ENCODE measurements around the gene EDAR.
A peak's percentile ranks its signal among the peaks of the same experiment; 100 is the strongest.

The EDAR gene

DNA sequence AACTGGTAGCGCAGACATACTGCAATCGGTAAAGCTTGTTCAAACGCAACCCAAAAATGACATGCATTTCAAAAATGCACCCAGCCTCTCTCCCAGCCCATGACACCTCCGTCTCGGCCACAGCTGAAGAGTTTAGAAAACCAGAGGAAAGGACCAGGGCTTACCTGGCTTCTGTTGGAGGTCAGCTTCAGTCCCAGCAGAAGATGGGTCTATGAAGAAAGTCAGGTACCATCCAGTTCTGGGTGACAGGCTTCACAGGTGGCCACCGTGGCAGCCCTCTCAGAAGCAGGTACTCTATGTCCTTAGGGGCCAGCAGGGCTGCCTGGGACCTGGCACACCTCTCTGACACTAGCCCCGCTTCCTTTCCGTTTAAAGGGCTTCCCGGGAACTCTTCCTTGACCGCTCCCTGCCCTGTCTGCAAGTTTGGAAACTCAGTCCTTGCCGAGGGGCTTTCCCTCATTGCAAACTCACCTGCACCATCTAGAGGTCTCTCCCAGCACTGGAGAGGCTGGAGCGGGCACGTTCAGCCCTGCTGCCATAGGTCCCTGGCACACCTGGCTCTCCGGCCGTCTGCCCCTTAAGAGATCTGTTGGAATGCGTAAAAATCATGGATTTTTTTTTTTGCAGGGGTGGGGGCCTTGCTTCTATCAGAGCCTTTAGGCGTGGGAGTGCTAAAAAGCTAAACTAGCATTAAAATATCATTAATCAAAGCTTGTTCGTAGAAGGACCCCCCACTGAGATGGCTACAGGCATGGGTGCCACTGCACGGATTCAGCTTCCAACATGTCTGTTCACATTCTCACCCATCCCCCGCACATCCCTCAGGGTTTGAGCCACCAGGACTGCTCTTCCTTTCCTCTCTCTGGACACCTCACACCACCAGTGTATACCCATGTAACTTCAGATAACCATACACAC lies at the start of gene EDAR:
Gene EDAR, minus strand, starts transcription at position 425 of the 918 bp plus-strand sequence. CDS start 58,206 bp downstream, outside the sequence.
- no peak for DNase-seq

DNA sequence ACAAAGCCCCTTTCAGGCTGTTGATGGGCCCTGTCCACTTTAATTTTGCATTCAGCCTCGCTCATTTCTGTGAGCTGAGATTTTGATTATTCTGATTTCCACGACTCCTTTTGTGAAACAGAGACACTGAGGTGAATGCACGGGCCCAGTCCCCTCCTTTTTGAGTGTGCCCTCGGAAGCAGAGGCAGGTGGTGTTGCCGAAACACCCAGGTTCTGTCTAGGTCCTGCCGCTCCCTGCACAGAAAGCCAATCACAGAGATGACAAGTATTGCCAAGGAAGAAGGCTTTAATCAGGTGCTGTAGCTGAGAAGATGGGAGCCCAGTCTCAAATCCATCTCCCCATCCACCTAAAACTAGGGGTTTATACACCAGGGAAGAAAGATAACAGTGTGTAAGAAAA lies 44.2 kb upstream of the EDAR start:
- DNase-seq, result no peak

DNA sequence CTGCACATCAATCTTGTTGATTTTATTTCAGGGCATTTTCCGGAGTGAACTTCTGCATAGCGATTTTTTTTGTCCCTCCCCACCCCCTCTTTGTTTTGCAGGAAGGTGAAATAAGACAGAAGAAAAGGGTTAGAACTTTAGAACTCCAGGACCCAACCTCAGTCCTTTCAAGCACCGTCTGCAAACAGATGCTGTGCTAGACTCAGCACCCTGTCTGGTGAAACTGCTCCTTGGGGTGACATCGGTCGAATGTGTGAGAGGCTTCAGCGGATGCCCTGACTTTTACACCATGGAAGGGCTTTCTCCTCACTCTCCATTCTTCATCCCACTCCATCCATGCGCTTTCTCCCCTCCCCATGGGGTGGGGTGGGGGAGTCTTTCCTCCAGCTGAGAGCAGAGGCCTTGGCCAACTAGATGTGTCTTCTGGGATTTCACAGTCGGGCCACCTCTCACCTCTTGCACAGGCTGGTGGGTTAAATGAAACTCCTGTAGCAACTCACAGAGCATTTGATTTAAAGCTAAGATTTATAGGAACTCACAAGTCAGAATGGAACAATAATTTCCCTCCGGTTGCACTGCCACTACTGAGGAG lies 43.3 kb upstream of the EDAR start:
- no peak for DNase-seq

DNA sequence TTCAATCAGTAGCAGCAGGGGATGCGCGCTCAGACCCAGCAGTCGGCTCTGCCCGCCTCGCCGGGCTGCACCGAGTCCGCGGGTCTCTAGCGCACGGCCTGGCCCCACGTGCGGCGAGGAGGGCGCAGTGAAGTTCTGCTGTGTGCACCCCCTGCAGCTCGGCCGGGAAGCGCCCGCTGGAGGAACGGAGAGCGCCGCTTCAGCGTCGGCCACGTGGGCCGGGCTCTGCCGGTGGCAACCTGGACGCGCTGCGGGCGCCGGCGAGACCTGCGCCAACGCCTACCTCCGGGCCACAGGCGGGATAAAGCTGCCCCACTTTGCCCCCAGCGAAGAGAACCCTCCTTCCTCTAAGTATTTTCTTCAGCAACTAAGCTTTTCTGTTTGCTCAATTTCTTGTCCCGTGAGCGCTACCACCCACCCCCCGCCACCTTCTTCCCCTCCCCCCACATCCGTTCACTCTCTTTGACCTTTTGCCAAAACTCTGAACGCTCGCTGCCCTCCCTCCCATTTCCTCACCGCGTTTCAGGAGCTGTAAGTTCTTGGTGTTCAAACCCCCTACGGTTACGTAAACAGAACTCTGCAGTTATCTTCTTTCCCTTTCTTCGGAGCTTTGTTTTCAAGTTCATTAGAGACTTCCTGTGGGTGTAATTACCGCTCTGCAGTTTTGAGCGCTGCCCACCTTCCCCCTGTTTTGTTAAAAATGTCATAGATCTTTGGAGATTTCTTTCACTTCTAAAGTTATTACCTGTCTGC lies 42.6 kb upstream of the EDAR start:
- peak; percentile 37 for DNase-seq

DNA sequence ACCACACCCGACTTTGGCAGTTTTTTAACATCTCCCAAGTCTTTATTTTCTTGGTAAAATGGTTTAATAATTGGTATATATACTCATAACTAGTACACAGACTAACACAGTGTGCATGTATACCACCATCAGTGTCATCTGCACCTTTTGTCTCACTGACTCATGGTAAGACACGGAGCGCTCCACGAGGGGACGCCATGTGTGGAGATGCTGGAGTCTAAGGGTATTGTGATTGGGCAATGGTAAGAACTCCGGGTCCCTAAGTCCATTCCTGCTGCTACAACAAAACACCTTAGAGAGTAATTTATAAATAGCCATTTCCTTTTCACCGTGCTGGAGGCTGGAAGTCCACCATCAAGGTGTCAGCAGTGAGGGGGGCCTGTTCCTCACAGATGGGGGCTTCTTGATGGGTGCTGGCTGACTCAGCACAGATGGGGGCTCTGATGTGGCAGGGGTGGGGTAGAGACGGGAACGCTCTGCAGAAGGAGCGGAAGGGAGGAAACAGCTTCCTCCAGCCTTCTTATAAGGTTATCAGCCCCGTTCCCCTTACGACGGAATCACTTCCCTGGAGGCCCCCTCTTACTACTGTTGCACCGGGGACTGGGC lies 42.0 kb upstream of the EDAR start:
- DNase-seq, result no peak

DNA sequence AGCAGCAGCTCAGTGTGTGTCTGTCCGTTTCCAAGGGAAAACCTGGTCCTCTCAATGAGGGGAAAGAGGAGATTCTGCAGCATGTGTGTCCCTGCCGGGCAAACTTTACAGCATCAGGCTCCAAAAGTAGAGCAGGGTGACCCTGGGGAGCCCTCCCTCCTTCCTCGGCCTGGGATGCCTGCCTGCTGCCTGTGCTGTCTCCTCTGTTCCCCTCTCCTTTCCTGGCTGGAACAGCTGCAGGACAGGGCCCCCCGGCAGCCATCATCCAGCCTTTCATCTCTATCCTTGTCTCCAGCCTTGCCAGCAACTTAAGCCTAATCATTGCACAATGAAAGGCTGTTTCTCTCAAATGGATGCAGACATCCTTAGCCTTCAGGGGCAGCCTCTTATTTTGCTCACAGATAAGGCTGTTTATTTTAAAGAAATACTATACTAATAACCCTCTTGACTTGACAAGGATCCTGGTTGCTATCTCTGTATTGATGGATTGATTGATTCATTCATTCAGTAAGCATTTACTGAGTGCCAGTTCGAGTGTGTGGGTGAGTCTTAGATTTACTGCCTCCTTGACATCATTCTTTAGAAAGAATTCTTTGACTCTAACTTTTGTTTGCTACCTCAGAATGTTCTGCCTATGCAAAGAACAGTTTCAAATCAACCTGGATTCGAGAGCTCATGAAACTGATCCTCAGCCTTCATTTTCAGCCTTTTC lies 40.6 kb upstream of the EDAR start:
- no peak for DNase-seq

DNA sequence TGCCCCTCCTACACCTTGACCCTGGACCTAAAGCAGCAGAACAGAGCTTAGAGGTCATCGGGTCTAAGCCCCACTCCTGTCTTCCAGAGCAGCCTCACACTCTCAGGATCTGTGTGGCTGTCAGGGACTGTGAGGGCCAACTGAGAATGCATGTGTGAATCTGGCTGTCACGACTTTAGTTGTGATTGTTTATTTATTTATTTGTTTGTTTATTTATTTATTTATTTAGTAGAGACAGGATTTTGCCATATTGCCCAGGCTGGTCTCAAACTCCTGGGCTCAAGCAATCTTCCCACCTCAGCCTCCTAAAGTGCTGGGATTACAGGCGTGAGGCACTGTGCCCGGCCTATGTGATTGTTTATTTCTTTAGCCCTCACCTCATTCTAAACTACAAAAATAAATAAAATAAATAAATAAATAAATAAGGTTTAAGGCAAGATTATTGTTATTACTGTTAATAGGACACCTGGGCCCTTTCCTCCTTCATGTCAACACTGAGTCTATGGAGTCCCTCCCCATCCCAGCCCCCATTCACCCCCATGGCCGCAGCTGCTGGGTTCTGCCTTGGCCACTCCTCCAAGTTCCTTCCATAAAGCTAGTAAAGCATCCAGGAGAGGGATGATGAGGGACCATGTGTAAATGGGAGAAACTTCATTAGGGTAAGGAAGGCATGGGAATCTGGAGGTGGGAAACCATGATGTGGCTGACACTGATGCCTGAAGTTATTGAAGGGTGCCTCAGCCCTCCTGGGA lies 39.9 kb upstream of the EDAR start:
- DNase-seq, result no peak

DNA sequence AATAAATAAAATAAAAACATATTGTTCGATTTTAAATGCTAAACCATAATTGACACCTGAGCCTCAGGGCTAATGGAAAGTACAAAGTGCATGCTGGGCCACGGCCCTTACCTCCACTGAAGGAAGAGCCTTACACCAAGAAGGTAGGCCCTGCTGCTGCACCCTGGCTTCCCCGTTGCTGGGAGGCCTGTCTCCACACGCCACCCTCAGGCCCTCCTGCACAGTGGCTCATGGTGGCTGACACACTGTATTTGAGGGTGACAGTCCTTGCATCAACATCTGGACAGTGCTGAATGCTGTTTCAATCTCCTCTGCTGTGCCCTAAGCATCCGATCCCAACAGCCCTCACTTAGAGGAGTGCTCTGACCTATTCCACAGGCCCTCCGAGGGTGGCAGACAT lies 39.3 kb upstream of the EDAR start:
- DNase-seq, result no peak

DNA sequence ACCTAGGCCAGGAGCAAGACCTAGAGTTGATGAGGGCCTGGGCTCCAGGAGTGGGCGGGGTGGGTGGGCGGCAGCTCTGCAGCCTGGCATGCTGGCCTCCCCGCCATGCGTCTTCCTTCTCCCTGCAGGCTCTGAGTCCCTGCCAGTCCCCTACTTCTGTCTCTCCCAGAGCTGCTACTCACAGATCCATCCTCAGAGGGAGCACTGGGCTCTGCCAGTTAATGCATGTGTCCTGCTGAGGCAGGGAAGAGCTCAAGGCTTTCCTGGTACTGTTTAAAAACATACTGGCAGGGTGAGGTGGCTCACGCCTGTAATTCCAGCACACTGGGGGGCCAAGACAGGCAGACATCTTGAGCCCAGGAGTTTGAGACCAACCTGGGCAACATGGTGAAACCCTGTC lies 38.7 kb upstream of the EDAR start:
- DNase-seq, result no peak

DNA sequence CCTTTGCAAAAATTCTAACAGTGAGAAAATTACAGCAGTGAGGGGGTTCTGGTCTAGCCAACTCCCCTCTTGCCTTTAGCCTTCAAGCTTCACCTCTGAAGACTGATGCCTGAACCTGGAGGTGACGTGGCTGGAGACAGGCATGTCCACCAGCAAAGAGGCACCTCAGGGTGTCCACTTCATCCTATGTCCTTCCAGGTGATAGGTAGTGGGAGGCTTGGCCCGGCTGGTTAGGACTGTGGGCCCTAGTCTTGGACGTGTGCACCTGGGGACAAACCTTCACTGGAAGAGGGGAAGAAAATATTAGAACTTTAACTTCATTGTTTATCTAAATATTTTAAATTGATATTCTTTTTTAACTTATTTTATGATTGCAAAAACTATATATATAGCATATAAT lies 35.5 kb upstream of the EDAR start:
- no peak for DNase-seq

DNA sequence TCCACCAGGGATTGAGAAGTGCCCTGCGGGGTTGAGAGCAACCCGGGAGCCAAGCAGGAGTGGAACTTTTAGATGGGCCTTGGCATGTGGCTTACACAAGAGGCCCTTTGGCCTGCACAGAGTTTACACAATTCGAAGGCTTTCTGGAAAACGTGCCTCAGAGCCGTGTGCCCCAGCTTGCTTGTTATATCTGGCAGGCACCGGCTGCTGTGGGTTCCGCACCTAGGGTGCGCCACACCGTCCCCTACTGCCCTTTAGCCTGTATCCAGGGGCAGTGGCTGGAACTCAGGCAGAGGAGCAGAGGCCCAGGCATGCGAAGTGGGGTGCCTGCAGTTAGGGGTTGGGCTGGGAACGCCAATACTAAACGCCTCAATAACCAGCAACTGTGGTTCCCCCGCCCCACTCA lies 32.9 kb upstream of the EDAR start:
- no peak for DNase-seq

DNA sequence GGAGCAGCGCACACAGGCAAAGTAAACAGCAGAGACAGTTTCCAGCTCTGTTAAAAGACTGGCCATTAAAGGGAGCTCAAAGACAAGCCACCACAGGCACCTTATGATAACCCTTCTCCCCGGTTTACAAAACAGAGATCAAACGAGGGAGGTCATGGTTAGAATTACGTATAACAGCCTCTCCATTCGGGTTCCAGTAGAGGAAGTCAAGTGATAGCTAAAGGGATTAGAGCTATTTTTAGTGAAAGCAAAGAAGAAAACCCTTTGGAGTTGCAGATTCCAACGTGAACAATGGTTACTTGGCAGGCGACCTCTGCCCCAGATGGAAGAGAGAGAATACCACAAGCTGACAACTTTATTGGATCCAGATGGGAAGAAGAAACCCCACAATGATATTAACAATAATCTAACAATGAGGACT lies 31.2 kb upstream of the EDAR start:
- peak; percentile 64 for DNase-seq

DNA sequence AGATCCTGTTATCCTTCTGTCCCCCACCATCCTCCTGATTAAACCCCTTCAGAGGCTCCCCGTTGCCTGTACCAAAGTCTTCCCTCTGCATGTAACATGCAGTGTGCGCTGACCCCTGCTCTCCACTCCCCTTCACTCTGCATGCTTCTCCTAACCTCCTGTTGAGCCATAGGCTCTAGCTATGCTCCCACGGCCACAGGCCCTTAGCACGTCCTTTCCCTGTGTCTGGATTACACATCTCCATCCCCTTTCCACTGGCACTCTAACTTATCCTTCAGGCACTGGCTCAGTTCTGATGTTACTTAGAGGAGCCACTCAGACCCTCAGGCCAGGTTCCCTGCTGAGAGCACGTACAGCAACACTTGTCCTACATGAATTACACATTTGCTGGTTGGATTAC lies 29.4 kb upstream of the EDAR start:
- no peak for DNase-seq

DNA sequence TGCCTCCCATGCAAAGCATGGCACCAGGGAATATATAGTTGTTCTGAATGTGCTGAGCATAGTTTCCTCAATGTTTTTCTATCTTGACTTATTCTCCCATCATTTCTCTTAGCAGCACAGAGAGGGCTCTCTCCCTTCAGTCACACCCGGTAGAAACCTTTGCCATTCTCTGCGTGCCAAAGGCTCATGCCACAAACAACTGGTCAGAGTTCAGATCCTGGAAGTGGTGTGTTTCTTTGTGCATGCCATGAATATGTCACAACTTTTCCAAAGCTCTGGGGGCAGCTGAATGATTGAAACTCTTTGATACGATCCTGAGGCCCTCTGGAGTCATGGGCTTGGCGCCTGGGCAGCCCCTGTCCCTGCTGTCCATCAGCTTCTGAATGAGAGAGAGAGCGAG lies 28.0 kb upstream of the EDAR start:
- no peak for DNase-seq

DNA sequence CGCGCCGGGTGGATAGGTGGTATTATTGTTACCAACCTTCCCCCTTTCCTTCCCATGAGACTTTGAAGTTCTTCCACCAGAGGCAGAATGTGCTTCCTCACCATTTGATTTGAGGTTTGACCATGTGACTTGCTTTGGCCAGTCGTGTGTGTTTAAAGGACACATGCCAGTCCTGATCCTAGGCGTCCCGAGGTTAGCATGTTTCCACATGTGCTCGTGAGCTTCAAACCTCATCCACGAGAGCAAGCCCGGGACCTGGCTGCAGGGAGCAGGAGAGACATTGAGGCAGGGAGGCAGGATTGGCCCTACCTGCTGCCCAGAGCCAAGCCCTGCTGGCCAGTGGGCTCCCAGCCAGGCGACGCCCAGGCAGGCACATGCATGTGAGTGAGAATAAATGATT lies 27.4 kb upstream of the EDAR start:
- no peak for DNase-seq

DNA sequence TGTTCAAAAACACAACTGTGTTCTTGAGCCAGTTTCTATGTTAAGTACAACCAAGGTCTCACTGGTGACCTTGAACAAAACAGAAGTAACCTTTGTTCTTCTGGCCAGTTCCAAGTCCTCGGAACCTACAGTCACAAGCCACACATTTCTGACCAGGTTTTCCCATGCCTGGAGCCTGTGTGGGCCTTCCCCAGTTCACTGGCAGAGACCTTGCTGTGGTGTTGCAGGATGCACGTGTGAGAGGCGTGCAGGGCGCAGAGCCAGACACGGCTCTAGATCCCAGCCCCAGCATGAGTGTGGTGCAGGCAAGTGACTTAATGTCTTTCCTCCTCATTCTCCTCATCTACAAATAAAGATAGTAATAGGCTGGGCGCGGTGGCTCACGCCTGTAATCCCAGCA lies 25.5 kb upstream of the EDAR start:
- DNase-seq, result no peak

DNA sequence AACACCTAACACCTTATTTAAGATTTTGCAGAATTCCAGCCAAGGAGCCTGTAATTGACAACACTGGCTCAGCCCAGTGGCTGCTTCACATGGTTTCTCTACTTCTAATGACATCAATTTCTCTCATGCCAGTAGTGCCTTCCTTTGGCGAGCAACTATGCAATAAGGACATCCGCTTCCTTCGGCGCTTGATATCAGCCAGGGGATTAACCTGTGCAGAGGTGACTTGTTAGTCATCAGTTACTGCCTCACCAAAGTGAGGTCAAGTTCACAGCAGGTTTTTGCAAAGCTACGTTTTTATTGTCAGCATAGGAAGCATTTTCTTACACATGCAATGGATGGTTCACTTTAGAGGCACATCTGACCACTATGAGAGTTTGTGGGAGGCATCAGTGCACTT lies 24.0 kb upstream of the EDAR start:
- no peak for DNase-seq

DNA sequence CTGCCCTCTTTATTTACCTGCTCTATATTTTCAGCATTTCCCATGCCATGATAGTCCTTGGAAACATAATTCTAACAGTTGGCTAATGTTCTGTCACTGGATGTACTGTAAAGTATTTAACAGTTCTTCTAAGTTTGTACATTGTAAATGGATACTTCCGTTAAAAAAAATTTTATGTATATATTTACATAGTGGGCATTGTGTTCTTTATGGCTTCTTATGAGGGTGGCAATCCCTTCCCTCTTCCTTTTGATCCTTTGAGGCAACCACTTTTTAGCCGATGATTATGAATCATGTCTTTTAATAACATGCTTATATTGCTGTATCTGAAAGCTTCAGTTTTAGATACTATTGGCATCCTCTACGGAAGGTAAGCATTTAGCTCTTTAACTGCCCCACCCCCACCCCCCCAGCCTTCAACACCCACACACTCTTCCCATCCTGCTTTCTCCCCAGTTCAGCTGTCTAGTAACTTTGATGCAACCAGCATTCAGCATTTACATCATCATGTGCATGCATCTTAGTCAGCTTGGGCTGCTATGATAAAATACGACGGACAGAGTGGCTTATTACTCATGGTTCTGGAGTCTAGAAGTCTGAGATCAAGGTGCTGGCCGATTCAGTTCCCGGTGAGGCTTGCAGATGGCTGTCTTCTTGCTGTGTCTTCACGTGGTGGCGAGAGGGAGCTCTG lies 21.0 kb upstream of the EDAR start:
- peak; percentile 43 for DNase-seq

DNA sequence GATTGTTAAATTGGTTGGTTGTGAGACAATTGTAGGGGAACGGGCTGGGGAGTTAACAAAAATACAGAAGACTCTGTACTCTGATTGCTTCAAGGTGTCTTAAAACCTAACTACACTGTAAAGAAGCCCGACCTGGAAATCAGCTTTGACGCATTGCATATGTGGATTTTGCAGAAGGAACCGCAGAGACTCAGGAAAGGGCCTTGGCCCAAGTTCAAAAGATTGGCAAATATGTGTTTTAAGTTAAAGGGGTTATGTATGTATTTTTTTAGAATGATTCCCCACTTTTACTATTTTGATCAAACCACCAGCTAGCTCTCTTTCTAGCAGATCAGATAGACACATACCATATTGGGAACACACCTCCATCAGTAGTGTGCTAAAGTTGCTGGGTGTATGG lies 18.0 kb upstream of the EDAR start:
- DNase-seq, result no peak

DNA sequence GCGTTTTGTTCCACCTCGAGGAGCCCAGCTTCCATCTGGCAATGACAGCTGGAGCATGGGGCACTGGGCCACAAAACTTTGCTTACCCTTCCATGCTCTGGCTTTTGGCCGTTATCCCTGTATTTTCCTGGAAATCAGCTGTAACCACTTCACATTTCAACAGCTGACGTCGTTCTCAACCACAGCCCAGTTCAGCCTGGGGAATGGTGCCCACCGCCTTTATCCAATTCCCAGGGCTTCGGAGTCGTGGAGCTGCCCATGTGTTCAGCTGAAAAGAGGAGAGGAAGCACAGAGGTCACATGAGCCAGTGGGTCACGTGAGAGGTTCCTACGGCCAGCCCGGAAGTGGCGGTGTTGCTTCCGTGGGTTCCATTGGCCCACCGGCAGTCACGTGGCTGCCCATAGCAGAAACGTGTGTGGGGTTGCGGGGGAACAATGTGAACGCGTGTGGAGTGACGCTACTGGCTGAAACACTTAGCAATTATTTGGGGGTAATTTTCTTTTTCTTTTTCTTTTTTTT lies 16.7 kb upstream of the EDAR start:
- DNase-seq, result no peak

DNA sequence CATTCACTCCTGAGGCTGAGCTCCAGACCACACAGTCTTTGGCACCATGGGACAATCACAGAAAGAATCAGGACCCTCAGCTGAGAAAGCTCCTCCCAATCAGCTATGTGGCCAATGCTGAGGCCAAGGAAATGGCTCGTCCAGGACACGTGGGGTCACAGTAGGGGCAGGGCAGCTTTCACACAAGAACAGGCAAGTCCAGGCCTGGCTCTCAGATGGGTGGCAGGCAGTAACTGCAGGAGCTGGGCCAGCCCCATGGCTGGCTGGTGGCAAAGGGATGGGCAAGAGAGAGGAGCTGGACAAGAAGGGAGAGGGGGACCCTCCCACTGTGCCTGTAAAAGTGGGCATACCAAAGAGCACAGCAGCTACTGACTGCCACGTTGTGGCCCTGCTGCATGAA lies 12.2 kb upstream of the EDAR start:
- DNase-seq, result no peak

Data from fibroblast of skin of right quadriceps (primary cell).